Esophagus squamous epithelium (tissue), 5 donors: ENCODE measurements around the gene GSTT2B. TPM values are rescaled to one million over a fixed set of nuclear protein-coding genes. Genes with fewer than 3 reads are reported as not detected.
A peak's percentile ranks its signal among the peaks of the same experiment; 100 is the strongest.
"Not testable (repeated sequence)": the region's sequence is repeated elsewhere in the genome, so short reads cannot be mapped to it uniquely, and the experiment has no call there.

Source experiments
- DNase-seq: peaks from one replicate; lab custom pipeline; 2025; lab: John Stamatoyannopoulos, UW
- H3K27ac ChIP-seq, 4 donors: fragments of 200-600 bp; sonication (generic); one replicate each; pipeline ENCODE4 v1.5.1; 2016 to 2019; ENCODE audit warnings: mild to moderate bottlenecking in 1 of 4
- H3K27me3 ChIP-seq, 4 donors: fragments of 200-600 bp; sonication (generic); 1 replicate in 3 of 4; 2 replicates in 1 of 4; pipeline versions ENCODE4 v1.5.1 to v1.6.0; 2017 to 2021; ENCODE audit warnings: antibody characterized with exemption in 1 of 4
- H3K36me3 ChIP-seq, 3 donors: fragments of 200-600 bp; sonication (generic); one replicate each; pipeline ENCODE4 v1.5.1; 2016 to 2019
- H3K4me1 ChIP-seq, 3 donors: fragments of 200-600 bp; sonication (generic); one replicate each; pipeline ENCODE4 v1.5.1; 2017 to 2019
- H3K4me3 ChIP-seq, 4 donors: fragments of 200-600 bp; sonication (generic); 1 replicate in 3 of 4; 2 replicates in 1 of 4; pipeline ENCODE4 v1.5.1; 2016 to 2019; ENCODE audit warnings: mild to moderate bottlenecking in 2 of 4, moderate library complexity in 1 of 4
- H3K9me3 ChIP-seq, 3 donors: fragments of 200-600 bp; sonication (generic); one replicate each; pipeline ENCODE4 v1.5.1; 2016 to 2019
- CTCF ChIP-seq, 6 experiments: fragments of 450-650 bp in 4 of 6; fragments of 200-600 bp in 2 of 6; sonication (generic) in 2 of 6; IDR thresholded peaks; one replicate each; pipeline ENCODE4 v1.5.1; 2016 to 2019; ENCODE audit warnings: antibody characterized with exemption in 6 of 6, mild to moderate bottlenecking in 4 of 6, moderate library complexity in 4 of 6
- POLR2A ChIP-seq, 4 donors: fragments of 450-650 bp; IDR thresholded peaks; one replicate each; pipeline ENCODE4 v1.6.1; 2017; ENCODE audit warnings: antibody characterized with exemption in 4 of 4, mild to moderate bottlenecking in 4 of 4, moderate library complexity in 3 of 4
- WGBS, 2 donors: methylation state at CpG; one replicate each; pipeline ENCODE4 v1.1.5; 2018; 5-methylcytosine and 5-hydroxymethylcytosine counted together
- intact Hi-C: fragments of 100-400 bp; cut with DNase I; formaldehyde crosslinking; loops from one replicate; pipeline ENCODE4 v1.15.0; 2022
- total RNA-seq, 4 donors: library from RNA; depleted of rRNA; stranded (reverse); fragments of >200 nt; gene quantifications; one replicate each; pipeline ENCODE4 v1.1.0, GENCODE V29; 2016
- donor health status: DM: yes; HTN: yes; CAD: no.

Gene GSTT2B, protein sequence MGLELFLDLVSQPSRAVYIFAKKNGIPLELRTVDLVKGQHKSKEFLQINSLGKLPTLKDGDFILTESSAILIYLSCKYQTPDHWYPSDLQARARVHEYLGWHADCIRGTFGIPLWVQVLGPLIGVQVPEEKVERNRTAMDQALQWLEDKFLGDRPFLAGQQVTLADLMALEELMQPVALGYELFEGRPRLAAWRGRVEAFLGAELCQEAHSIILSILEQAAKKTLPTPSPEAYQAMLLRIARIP
- 1 to 10 TPM in 2 of 4 donors, not detected in 2; 3.1 to 9.9 TPM for total RNA-seq

- Histone ChIP-seq H3K4me3 (peak within 1 kb of the TSS in 2 of 4 donors; percentile 21 to 28), H3K4me1 (peaks cover 0 to 12% (median 0%) of the 10 kb centered on the region in 3 donors)
- H3K9me3 ChIP-seq, DNase-seq, H3K27me3 ChIP-seq, intact Hi-C loops, H3K36me3 ChIP-seq, H3K27ac ChIP-seq: not testable (repeated sequence)
- no CpG with 5 or more reads among the region's 43 CpGs for WGBS, 2 donors
These were observed at the start of gene GSTT2B for GRCh38 chr22:23961084-23961771. TSS of gene GSTT2B (minus strand) at chr22:23961195. CDS start at chr22:23961131, 64 bp downstream.

DNA sequence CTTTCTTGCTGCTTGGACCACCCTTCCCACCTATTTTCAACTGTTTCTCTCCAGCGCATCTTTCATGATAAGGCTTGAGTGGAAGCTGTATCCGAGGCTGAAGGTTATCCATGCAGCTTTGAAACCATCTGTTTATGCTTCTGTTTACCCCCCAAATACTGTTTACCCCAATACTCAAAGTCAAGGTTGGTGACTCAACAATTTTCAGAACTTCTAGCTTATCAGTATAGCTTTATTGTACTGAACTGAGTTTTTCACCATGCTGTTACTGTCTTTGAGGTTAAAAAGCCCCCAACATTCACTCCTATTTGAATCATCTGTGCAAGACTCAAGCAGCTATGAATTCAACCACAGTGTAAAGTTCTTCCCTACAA, 49.0 kb upstream of the GSTT2B start:
- H3K4me3 ChIP-seq: no peak overlapping the region
- H3K27ac ChIP-seq: no peak overlapping the region
- peaks cover 3 to 31% (median 14%) of the 10 kb centered on the region in 3 donors for H3K4me1 ChIP-seq
- H3K9me3 ChIP-seq: no peaks in the 10 kb centered on the region
- no peaks in the 10 kb centered on the region for H3K36me3 ChIP-seq
- H3K27me3 ChIP-seq: no peaks in the 10 kb centered on the region
- intact Hi-C loops: no loop called here
- TF ChIP-seq POLR2A (IDR thresholded peaks at IDR 0.05) (no peak), CTCF (IDR thresholded peaks at IDR 0.05) (no peak)
- DNase-seq: no peak
- 91 to 100% methylated on average over 2 of the region's 2 CpGs for WGBS, 2 donors

DNA sequence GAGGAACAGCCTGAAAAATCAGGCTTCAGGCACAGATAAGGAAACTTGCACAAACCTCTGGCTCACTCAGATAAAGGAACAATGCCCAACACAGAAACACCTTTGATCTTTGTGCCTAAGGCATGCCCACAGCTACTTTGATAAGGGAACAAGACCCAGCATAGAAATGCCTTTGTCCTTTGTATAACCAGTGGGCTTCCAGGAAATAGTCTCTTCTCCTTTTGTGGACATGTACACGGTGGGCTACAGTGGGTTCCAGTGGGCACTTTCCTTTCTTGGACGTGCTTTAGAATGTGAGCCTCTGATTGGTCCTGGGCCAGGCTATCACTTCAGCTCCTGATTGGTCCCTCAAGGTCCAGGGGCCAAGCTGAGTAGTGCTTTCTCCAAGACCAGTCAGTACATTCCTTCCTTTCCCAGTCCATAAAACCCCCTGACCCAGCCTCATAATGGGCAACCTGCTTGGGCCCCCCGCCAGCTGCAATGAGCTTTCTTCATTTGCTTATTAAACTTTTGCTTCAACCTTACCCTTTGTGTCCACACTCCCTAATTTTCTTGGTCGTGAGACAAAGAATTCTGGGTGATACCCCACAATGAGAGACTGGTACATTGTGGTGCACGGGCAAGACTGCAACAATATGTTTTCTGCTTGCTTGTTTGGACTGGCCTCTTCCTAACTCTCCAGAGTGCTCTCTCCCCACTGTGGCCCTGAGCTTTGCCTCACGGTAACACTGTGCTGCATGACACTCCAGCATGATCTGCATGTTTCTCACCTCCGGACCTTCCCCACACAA, 48.4 kb upstream of the GSTT2B start:
- no peak for TF ChIP-seq CTCF (IDR thresholded peaks at IDR 0.05)
- TF ChIP-seq POLR2A (IDR thresholded peaks at IDR 0.05): no peak
- Histone ChIP-seq H3K27ac (no peak overlapping the region), H3K4me1 (peaks cover 3 to 31% (median 14%) of the 10 kb centered on the region in 3 donors), H3K36me3 (no peaks in the 10 kb centered on the region), H3K4me3 (no peak overlapping the region), H3K9me3 (no peaks in the 10 kb centered on the region), H3K27me3 (no peaks in the 10 kb centered on the region)
- 68 to 76% methylated on average over 7 of the region's 7 CpGs for WGBS, 2 donors
- no peak for DNase-seq
- intact Hi-C loops: loop anchor here (5.0 kb wide), 1 partner anchor 72 kb away; no protein-coding TSS in a partner anchor

DNA sequence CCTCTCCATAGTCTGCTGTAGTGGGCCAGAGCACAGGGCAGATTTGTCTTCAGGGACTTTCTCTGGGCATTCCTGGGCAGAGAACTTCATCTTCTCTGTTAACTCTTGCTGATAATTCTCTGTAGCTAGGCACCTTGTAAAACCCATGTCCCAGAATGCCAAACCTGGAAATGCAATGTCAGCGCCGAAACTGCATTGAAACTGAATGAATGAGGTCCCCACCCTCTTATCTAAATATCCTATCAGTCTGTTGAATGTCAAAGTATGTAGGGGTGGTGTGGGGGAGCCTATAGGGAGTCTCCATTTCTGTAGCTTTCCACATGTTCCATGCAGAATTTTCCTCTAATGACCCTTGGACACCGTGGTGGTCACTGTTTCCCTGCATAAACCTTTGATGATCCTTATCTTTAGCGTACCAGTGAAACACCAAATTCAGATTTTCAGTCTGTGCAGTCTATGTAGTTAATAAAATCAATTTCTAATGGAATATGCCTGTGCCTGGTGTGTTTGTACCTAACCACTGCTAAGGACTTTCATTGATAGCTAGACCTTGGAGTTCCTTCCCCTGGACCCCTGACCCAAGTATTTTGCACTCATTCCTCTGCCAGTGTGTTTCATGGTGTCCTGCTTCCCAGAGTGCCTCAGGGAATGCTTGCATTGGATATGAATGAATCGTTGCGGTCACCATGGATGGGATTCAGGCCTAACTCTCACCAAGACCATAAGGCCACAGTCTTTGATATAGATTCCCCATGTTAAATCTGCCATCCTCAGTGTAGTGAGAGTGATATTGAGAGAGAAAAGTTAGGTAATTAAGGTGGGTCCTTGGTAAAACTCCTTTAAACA, 47.6 kb upstream of the GSTT2B start:
- Histone ChIP-seq H3K9me3 (no peaks in the 10 kb centered on the region), H3K4me3 (no peak overlapping the region), H3K27ac (no peak overlapping the region), H3K27me3 (no peaks in the 10 kb centered on the region), H3K4me1 (peaks cover 3 to 31% (median 14%) of the 10 kb centered on the region in 3 donors), H3K36me3 (no peaks in the 10 kb centered on the region)
- no peak for TF ChIP-seq POLR2A (IDR thresholded peaks at IDR 0.05)
- no peak for DNase-seq
- 84 to 90% methylated on average over 6 of the region's 6 CpGs for WGBS, 2 donors
- intact Hi-C loops: loop anchor here (5.0 kb wide), 1 partner anchor 71 kb away; no protein-coding TSS in a partner anchor

GRCh38 chr22:24008022-24008283, 47.0 kb upstream of the GSTT2B start:
- Histone ChIP-seq H3K4me1 (peaks cover 3 to 27% (median 11%) of the 10 kb centered on the region in 3 donors), H3K27me3 (no peaks in the 10 kb centered on the region), H3K36me3 (no peaks in the 10 kb centered on the region), H3K27ac (no peak overlapping the region), H3K9me3 (no peaks in the 10 kb centered on the region), H3K4me3 (no peak overlapping the region)
- TF ChIP-seq CTCF (IDR thresholded peaks at IDR 0.05): no peak
- no peak for TF ChIP-seq POLR2A (IDR thresholded peaks at IDR 0.05)
- DNase-seq: no peak
- 86 to 100% methylated on average over 1 of the region's 1 CpG for WGBS, 2 donors
- intact Hi-C loops: loop anchor here (5.0 kb wide), 1 partner anchor 71 kb away; no protein-coding TSS in a partner anchor
